Nucleus accumbens (tissue), 56 donors: ENCODE data around the gene CAPN2.

Experiments
- DNase-seq, 56 donors: peaks; one replicate each; lab custom pipeline; 2025; lab: John Stamatoyannopoulos, UW

Gene CAPN2

DNA sequence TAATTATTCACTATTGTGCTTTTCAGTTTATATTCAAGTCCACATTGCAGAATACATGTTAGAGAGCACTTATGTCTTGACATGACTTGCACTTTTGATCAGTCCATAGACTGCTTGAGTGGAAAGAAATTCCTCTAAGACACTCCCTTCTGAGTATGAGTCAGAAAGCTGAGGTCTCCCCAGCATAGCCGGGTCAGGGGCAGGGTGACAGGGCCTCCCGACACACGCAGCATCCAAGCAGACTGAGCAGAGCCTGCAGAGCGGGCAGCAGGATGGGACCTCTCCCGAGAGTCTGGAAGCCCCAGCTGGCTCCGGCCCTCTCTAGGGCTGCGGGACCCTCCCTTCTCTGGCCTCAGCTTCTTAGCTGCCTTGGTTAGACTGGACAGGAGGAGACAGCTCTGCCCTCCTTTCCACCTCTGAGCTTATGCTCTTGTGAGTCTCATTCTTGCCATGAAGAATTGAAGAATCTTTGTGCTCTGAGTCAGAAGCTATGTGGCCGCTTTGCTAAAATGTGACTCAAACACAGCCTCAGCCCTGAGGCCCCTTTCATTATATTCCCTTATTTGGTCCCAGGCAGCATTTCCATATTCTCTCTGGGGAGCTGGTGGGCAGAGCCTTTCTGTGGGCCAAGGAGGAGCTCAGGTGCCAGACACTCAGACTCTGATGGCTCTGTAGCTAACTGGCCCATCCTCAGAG is 11.2 kb upstream of the CAPN2 start:
- no peak for DNase-seq

DNA sequence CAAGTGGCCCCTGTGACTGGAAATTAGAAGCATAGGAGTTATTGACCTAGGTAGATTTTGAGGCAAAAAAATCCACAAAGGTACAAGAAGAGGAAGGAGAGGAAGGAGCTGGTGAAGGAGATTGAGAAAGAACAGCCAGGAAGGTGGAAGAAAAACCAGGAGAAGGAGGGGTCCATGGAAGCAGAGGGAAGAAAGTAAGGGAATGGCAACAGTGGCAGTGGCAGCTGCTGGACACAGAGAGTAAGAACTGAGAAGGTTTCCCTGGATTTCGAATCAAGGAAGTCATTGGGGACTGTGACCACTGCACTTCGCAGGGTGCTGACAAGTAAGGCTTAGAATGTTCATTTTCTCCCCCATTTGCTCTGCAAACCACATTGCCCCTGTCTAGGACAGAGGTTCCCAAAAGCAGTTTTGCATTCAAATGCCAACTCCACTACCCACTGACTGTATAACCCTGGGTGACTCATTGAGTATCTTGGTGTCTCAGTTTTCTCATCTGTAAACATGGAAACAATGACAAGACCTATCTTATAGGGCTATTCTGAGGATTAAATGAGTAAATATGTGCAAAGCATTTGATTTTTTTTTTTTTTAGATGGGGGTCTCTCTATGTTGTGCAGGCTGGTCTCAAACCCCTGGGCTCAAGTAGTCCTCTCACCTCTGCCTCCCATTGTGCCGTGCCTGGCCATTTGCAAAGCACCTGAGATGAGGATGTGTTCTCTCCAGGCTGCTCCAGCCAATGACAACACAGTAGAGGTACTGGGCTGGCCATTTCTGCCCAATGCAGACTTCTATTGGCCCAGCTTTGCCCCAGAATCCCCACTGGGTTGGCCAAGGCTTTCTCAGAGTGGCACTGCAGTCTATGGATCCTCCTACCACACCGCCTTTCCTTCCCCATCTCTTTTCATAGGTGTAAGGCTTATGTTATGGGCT is 9.3 kb upstream of the CAPN2 start:
- DNase-seq, result no peak

DNA sequence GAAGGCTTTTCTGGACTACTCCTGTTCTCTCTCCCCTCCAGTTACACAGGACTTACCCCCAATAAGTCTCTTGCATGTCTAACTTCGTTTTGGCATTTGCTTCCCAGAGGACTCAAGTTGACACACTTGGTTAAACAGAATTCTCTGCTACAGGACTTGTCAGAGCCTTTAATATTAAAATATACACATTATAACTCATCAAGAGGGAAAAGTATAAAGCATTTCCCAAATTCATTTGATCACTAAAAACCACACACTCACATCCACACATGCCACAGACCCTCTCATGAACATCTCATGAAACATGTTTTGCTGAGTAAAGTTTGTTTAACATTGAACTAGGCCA is 8.7 kb upstream of the CAPN2 start:
- no peak for DNase-seq

DNA sequence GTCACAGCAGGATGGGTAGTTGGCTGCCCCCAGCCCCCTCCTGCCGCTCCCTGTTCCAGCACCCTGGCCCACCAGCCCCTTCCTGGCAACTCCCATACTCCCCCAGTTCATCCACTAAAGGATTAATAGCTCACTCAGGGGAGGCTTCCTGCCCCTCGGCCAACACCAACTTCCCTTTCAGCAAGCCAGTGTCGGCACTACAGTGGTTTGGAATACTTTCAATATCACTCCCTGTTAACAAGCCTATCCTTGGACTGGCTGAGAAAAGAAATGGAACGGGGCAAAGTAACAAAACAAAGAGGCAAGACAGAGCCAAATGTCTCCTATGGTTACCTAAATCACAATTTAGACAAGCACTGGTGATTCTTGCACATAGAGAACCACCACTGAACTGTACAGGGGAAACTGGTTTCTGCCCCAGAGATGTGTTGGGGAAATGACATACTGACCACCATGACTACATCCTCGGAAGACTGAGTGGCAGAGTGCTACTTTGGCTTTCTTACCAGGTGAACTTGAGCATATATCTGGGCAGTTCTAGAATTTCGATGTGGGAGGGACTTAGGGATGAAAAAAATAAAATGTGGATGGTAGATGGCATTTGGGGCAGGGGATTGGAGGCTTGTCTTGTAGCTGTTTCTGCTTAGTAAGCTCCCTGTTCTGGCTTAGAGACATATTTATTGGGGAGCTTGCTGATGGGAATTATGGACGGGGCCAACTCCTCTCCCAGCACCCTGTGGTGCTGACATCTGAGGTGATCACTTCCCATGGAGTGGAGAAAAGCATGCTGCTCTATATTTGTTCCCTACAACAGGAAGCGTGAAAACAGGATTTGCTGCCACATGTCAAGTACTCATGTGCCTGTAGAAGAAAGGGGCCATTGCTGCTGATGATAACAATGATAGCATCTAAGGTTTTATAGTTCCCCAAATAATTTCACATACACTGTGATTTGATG is 7.1 kb upstream of the CAPN2 start:
- DNase-seq, result no peak

DNA sequence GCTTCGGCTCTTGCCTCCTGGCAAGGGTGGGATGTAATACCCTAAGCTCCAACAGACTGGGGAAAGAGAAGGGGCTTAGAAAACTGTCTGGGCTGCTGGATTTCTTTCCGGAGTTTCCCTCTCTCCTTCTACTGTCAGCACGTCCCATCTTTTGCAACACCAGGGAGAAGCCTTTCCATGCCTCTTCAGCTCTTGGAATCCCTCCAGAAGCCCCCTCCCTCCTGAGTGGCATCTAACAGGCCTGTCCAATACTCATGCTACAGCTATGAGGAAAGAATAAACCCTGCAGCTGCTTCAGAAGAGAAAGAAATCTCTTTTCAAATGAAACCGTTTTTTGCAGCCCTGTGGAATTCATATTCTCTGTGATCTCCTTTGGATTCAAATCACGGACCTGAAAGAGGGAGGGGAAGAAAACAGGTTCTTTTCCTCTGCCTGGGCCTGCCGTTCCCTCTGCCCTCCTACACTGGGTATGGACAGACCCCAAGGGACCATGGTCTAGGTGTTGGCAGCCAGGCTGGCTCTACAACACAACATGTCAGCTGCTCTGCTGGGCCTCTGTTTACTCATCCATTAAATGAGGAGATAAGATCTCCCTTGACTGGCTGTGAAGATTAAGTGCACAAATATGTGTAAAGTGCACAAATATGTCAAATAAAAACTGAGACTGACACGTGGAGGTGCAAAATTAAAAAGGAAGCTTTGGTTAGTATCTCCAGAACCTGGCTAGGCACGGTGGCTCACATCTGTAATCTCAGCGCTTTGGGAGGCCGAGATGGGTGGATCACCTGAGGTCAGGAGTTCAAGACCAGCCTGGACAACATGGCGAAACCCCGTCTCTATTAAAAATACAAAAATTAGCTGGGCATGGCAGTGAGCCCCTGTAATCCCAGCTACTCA is 6.0 kb upstream of the CAPN2 start:
- DNase-seq, result peak in 2 of 56 donors; percentile 27 to 46

DNA sequence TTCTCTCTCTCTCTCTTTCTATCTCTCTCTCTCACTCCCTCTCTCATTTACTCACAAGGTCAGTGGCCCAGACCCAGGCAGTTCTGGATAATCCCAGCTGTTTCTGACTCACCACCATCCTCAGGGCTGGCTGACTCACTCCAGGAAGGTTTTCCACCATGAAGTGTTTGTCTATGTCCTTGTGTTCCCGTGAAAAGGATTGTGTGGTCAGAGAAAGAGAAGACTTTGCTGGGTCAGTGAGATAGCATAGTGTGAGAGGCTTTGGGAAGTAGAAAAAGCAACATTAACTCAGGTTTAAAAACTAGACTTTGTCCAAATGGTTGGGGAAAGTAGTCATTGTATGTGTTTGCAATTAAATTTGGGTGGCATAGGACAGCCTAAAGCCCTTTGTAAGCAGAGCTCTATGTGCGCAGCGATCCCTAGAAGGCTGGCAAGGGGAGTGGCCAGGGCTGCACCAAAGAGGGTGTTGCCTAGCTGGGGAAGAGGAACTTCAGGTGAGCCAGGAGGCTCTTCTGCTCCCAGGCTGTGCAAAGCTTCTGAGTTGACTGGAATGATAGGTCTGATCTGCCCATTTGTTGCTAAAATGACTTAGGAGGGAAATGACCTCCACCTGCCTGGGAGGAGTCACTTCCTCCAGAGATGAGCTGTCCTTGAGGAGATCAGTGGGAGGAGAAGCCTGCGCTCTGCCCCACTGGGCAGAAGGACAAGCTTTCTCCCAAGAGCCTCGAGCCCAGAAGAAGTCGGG is 4.9 kb upstream of the CAPN2 start:
- DNase-seq, result peak in 1 of 56 donors; percentile 54

DNA sequence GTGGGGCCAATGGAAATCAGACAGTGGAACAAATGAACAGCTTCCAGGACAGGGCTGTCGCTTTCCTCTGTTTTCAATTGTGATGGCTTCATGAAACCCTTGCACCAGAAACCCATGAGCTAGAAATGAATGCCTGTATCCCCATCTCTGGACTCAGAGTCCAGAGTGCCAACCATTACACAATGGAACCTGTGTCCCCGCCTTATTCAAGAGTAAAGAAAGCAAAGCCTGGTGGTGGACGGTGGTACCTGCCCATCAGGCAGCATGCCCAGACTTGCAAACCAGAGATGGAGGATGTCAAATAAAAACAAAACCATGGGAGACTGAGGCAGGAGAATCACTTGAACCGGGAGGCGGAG is 4.4 kb upstream of the CAPN2 start:
- no peak for DNase-seq

DNA sequence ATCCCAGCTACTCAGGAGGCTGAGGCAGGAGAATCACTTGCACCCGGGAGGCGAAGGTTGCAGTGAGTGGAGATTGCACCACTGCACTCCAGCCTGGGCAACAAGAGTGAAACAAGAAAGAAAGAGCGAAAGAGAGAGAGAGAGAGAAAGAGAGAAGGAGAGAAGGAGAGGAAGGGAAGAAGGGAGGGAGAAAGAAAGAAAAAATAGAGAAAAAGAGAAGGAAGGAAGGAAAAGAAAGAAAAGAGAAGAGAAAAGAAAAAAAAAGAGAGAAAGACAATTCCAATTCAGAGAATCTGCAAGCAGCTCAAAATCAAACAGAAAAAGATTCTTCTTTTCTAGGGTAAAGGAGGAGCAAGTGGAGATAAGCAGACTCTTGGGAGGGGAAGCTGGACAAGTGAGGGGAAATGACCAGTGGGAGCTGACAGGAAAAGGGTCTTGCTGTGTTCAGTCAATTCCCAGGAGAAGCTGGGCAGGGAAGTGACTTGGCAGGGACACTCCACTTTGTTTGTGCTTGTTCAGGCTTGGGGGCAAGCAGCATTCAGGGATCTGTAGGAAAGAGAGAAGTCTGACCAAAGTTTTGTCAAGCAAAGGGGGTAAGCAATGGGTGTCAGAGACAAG is 3.6 kb upstream of the CAPN2 start:
- DNase-seq, result no peak

DNA sequence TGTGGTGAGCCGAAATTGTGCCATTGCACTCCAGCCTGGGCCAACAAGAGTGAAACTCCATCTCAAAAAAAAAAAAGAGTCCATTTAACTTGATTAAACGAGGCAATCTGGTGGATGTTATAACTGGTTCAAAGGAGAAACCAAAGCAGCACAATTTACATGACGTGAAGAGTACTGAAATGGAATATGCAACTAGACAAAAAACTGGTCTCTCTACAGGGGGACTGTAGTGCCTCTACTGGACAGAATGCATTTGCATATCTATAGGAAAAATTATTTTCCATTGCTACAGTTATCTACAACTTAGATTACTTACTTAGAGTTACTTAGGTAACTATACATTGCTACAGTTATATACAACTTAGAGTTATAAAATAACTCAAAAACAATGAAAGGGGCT is 2.7 kb upstream of the CAPN2 start:
- DNase-seq, result no peak

DNA sequence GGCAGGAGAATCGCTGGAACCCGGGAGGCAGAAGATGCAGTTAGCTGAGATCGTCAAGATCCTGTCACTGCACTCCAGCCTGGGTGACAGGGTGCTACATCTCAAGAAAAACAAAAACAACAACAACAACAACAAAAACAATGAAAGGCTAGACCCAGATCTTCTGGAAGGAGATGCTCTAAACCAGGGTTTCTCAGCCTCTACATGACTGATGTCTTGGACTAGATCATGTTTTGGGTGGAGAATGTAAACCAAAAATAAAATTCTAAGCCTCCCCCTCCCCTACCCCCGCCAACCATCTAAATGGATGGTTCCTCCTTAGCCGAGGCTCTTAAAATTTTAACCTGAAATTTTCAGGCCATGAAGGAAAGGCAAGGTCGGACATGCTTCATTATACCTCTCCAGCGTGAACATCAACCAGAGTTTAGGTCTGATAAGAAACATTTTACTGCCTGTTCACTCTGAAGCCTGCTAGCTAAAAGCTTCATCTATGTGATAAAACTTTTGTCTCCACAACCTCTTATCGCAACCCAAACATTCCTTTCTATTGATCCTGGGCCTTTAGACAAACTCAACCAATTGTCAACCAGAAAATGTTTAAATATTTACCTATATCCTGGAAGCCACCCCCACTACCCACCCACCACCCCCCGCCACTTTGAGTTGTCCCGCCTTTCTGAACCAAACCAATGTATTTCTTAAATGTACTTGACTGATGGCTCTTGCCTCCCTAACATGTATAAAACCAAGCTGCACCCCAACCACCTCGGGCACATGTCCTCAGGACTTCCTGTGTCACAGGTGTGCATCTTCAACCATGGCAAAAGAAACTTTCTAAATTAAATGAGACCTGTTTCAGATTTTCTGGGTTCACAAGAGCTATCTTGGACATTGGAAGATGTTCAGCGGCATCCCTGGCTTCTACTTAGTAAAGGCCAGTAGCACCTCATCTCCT is 1.9 kb upstream of the CAPN2 start:
- no peak for DNase-seq

DNA sequence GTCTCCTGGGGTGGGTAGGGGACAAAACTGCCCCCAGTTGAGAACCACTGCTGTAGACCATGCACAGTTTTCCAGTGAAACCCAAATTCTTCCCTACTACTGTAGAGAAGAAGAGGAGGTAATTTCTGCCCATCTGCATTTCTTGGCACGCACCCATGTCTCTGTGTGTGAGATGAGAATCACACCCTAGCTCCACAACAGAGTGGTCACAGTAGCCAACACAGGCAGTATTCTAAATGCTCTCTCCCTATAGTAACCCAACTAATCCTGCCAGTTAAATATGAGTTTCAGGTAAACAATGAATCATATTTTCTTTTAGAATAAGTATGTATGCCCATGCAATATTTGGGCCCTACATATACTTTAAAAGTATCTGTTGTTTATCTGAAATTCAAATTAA is 1.2 kb upstream of the CAPN2 start:
- no peak for DNase-seq

DNA sequence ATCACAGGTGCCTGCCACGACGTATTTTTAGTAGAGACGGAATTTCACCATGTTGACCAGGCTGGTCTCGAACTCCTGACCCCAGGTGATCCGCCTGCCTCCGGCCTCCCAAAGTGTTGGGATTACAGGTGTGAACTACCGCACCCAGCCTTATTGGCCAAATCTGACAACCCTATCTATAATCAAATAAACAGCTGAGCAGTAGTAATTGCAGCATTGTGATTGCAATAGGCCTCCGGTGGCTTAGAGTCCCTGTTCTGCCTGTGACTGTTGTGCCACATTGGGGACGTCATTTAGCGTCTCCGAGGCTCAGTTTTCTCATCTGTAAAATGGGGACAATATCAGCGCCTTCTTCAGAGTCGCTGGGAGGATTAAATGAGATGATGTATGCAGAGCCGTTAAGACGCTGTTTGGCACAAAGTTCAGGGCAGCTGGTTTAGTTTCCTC is 569 bp upstream of the CAPN2 start:
- DNase-seq, result no peak

DNA sequence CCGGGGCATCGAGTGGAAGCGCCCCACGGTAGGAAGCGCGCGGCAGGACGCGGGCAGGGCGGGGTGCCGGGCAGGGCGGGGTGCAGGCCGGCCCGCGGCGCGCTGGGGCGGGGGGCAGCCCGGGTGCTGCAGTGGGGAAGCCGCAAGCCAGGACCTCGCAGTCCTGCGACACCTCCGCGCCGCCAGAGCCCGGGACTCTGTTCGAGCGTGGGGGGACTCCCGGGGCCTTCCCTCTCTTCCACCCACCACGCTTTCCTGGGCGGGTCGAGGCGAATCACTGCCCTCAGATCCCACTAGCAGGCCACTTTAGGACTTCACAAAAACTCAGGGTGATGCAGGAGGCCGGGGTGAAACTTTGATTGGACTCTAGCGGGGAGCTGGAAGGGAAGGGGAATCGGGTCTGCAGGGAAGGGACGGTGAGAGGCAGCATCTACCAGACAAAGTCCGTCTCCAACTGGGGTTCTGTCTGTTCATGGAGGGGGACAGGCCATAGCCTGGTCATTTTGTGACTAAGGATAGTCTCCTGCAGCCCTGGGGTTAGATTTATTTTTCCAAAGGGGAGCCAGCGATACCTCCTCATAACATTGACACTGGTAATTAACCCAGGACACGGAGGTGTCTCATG is 623 bp downstream of the CAPN2 start:
- DNase-seq, result peak in 25 of 56 donors; percentile 22 to 78 (median 54)

DNA sequence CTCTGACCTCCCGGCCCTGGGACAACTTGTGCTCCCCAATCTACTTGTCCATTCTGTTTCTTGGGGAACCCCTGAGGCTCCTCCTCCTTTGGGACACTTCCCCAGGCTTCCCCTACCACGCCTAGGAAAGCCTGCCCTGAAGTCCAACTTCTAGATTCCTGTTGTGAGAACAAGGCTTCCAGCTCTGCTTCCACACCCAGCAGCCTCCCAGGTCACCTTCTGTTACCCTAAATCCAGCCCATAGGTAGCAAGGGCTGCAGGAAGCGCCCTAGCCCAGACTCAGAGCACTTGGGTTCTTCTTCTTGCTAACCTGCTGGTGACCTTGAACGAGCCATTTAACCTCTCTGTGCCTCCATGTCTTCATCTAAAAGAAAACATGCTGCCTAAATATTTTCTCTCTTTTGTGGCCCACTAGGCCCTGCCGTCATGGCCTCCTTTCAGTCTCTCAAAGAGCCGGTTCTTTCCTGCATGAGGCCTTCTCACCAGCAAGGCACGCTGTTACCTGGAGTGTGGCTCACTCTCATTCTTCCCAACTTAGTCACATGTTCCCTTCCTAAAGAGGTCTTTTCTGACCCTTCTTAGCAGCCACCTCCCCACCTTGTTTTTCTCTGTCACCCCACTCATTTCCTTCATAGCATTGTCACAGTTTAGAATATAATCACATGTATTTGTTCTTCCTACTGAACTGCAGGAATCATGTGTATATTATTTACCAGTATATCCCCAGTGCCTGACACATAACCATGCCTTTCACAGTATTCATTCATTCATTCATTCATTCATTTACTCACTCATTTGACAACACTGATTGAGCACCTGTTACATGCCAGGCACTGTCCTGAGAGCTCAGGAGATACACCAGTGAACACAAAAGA is 1.4 kb downstream of the CAPN2 start:
- peak in 1 of 56 donors; percentile 21 for DNase-seq

DNA sequence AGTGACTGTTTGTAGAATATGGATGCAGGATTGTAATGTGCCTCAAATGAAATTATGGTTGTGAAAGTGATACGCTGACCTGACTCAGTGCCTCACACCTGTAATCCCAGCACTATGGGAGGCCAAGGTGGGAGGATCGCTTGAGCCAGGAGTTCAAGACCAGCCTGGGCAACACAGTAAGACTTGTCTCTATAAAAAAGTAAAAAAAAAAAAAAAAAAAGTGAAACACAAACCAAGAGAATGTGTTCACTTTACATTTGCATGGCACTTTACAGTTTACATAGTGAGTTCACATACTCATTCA is 2.0 kb downstream of the CAPN2 start:
- DNase-seq, result no peak
